Hematopoietic multipotent progenitor cell treated with erythropoietin and hydrocortisone succinate and interleukin-3 and kit ligand, for 17 days (in vitro differentiated cells): Measurements from ENCODE around the gene LHX2.

Source experiments
- DNase-seq: peaks from one replicate; pipeline ENCODE4 v3.0.0-alpha.2; 2015; ENCODE audit warnings: low spot score

LHX2 gene

DNA sequence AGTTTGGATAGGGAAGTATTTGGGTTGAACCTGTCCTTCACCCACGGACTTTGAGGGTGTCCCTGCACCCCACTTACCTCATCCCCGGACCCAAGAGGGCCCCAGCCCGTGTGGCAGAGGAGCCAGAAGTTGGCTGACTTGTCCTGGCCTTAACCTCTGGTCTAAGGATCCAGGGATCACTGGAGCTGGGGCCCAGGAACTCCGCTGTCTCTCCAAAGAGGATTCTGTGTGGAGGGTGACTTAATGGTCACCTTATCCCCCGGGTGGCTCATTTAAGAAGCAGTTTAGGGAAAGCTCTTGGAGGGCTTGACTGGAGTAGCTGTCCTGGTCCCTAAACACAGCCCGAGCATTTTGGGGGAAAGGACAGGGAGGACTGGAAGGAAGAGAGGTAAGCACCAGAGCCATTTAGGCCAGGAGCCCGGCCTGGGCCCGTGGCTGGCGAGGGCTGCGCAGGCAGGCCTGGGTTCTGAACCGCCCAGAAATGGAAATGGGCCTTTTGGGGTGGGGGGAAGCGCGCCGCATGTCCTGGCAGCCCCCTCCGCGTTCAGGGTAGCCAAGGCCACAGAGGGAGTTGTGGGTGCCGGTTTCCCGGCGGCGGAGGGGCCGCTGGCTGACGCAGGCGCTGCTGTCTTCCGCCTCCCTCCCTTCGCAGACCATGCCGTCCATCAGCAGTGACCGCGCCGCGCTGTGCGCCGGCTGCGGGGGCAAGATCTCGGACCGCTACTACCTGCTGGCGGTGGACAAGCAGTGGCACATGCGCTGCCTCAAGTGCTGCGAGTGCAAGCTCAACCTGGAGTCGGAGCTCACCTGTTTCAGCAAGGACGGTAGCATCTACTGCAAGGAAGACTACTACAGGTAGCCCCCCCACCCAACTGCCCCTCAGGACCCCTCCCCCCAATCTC is 2.0 kb downstream of the LHX2 start:
- no peak for DNase-seq

DNA sequence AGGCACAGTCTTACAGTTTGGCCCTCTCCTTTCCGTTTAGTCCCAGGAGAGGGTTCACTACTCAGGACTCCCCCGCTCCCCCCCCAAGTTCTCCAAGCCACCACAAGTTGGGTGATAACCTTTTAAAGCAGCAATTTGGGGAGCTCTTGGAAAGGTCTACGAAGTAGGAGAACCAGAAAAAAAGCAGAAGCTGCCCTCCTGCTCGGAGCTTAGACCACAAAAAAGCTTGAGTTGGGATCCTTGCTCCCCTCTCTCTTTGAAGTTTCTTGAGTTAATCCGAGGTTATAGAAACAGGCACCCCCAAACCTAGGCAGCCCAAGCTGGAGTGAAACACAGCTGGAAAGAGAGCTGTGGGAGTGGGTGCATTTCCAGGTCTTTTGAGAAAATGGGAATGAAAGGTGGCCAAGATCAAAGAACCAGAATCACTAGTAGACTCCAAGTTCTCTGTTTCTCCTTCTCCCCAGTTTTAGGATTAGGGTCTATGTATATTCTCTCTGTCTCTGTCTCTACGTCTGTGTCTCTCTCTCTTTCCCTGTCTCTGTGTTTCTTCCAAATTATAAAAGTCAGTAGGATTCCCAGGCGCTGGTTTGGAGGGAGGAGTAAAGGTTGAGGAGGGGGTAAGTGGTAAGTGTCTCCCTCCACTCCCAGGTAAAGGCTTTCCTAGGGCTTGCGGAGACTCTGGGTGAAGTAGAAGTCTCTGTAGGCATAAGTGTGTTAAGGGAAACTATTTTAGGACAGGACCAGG is 2.8 kb downstream of the LHX2 start:
- no peak for DNase-seq

DNA sequence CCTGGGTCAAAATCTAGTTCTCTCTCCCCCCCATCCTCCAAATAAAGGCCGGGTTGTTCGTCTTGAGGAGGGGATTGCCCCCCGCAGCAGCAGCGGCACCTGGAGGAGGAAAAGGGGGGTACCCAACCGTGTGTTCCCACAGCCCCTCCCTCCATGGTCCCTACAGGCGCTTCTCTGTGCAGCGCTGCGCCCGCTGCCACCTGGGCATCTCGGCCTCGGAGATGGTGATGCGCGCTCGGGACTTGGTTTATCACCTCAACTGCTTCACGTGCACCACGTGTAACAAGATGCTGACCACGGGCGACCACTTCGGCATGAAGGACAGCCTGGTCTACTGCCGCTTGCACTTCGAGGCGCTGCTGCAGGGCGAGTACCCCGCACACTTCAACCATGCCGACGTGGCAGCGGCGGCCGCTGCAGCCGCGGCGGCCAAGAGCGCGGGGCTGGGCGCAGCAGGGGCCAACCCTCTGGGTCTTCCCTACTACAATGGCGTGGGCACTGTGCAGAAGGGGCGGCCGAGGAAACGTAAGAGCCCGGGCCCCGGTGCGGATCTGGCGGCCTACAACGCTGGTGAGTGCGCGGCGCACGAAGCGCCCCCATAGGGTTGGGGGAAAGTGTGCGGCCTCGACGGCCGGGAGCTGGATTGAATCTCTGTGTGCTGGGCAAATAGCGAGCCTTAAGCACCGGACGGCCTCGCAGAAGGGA is 3.5 kb downstream of the LHX2 start:
- DNase-seq, result no peak

DNA sequence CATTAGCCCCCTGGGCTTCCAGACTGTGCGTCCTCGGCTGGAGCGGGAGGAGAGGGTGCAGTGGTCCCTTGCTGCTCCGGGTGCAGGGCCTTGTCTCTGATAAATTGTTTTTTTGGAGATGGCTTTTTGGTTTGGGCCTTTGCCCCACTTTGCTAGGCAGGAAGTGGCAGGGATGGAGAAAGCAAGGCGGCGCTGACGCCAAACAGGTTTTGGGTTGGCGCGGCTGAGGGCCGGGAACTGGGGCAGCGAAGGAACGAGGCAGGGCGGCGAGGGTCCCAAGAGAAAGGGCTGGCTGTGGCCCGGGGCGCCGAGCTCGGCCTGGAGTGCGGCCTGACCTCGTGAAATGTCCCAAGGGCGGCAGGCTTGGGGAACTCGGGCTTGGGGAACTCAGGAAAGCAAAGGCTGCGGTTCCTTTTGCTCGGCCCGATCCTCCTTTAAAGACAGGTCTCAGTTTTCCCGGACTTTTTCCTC is 4.1 kb downstream of the LHX2 start:
- DNase-seq, result no peak

DNA sequence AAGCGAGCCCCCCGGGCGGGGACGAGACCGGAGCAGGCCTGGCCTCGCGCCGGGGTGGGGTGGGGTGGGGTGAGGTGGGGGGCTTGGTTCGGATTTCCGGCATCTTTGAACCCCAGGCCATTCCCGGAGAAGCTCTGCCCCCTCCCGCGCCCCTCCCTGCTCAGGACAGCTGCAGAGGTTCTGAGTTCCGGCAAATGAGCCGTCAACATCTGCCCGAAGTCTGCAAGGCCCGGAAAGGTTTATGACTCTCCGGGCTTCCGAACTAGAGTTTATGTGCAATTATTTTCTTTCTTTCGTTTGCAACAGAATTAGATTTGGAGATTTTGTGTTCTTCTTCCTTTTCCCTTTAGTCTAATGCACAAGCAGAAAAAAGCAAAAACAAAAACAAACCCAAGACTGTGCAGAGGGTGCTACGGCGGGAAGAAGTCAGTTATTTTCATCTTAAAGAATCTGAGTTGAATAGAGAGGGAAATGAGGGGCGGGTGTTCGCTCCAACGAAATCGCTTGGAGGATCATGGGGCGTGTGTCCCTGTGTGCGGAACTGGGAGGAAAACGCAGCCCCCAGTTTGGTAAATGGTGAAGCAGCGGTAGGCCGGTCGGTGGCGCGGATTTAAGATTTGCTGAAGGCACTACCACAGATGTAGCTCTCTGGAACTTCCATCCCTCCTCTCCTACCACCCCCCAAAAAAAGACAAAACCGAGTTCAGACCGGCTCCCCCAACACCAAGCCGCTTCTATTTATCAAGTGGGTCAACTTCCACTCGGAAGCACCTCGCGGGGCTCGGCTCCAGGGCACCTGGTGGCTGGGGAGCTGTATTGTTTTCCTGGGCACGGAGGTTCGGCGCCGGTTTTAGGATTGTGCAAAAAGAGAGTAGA is 4.8 kb downstream of the LHX2 start:
- DNase-seq, result no peak

DNA sequence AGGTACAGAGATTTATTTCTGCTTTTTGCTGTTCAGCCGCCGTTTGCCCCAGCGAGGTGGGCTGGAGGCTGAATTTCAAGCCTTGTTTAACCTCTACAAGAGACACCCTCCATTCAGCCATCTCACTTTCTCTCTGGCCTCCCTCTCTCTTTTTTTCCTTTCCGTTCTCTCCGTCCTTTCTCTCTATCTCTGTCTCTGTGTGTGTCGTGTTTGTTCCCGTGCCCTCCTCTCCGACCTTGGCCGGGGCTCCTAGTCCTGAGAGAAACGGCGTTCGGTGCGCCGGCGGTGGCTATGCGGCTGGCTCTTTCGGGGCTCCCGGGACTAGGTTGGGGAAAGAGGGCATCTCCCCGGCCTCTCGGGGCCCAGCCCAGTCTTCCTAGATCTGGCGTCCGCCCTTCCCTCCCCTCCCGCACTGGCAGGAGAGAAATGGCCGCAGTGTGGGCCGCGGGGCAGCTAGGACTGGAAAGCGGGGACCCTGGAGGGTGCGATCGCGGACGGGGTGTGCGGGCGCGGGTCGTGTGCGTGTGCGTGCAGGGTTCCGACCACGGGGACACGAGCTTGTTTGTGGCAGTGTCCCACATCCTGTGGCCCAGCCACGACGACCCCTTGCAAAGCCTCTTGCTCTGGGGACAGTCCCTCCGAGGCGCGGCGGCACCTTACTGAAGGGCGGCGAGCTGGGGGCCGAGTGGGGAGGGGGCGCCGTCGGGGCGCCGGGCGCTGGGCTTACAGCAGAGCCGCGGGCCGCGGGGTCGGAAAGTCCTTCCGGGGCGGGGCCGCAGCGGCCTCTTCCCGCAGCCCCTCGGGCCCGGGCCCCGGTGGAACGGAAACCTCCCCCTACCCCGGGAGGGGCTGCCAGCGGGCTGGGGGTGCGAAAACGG is 5.7 kb downstream of the LHX2 start:
- no peak for DNase-seq

DNA sequence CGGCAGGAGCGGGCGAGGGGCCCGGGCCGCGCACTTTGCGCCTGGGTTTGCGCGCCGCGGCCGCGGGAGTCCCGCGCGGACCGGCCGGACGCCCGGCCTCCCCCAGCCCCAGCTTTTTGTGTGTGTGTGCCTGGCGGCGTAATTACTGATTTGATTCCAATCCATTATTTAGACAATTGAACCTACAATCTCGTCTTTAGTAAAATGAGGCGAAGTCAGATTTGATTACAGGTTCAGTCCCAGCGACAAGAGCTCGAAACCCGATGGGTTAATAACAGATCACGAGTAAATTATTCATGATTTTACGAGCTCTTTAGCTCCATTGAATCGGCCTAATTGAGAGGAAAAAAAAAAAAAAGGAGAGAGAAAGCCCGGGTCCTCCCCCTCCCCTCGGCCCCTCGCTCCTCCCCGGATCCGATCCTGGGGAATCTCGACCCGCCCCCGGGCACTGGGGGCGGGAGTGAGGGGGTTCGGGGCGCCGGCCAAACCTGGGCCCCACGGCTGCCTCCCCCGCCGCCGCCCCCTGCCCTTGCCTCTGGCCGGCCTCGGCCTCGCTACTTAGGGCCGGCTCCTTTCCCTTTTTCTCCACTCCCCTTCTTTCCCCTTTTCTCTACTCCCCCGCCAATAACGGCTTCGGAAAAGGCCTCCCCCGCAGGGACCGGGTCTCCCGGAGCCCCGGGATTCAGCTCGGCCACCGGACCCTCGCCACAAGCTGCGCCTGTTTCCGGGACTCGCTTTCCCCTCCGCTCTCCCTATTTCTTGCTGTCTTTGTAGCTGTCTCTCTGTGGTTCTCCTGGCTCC is 6.6 kb downstream of the LHX2 start:
- DNase-seq, result no peak

DNA sequence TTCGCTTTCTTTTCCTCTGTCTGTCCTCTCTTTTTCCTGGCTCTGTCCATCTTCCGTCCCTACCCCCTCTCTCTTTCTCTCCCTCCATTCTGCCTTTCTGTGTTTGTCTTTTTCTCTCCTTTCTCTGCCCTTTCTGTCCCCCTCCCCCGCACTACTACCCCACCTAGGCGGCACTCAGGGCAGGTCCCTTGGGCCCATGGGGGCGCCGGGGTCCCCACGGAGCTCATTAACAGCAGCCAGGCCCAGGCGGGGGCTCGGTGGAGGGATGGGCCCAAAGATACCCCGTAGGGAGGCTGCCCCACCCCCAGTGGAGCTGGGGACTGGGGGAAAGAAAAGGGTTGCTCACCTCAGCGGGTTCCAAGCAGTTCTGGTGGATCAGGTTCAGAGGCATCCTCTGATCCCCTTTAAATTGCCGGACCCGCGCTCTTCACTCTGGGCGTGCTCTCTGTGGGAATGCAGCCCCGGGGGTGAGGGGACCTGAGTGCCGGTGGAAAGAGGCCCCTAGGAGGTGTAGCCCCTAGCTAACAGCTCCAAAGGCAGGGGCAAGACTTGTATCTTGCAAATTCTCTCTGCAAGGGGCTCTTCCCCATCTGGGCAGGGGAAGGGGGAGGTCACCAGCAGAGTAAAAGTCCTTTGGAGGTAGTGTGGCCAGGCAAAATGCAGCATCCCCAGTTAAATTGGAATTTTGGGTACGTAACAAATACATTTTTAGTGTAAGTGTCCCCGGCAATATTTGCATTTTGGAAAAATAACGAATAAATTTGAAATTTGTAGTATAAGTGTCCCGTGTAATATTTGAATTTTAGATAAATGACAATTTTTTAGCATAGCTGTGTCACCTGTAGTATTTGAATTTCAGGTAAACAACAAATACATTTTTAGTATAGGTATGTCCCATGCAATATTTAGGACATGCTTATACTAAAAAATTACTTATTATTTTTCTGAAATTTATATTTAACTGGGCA is 7.4 kb downstream of the LHX2 start:
- no peak for DNase-seq

DNA sequence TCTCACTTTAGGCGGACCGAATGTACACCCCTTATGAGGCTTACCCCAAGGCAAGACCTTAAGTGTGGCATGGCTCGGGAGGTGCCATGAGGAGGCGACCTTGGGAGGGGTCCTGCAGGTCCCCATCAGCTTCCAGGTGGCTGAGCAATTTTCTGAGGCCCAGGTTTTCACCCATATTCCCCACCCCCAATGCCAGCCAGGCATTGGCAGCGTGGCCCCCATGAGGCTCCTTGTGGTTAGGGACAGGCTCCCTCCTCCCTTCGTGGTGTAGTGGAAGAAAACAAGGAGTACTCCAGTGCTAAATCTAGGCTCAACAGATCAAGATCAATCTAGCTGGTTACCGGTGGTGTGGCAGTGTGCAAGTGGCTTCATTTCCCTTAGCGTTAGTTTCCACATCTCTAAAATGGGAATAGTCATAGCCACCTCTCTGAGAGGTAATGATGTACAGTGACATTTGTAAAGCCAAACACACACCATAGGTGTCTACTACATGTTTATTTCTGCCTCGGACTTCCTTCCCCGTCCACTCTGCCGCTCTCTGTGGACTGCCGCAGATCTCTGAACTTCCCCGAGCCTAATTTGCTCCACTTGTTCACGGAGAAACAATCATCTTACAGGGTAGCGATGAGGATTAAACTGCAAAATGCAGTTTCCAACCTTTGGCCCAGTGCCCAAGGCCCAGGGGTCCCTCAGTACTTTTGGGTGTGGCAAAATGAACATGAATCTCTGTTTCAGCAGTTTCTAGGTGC is 8.4 kb downstream of the LHX2 start:
- DNase-seq, result no peak

DNA sequence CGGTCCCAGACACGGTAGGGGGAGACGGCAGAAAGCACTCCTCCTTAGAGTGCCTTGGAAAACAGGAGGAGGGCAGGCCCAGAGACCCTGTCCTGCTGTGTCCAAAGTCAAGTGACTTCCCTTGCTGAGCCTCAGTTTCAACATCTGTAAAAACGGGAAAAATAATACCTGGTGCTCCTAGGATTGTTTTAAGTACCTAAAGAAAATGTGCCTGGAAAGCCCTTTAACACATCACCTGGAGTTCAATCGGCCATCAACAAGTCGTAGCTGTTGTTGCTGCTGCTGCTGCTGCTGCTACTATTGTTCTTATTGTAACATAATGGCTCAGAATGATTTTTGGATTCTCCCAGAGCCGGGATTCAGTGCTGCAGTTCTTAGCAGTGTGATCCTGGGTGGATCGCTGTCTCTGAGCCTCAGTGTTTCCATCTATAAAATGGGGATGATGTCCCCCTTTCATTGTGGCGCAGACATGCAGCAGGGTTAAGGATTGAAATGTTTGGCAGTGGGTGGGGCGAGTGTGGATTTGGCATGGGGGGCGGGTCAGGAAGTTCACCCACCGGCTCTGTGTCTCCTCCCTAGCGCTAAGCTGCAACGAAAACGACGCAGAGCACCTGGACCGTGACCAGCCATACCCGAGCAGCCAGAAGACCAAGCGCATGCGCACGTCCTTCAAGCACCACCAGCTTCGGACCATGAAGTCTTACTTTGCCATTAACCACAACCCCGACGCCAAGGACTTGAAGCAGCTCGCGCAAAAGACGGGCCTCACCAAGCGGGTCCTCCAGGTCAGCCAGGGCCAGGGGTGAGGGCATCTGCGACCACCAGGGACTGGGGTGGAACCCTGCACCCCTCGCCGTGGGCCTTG is 9.2 kb downstream of the LHX2 start:
- no peak for DNase-seq

DNA sequence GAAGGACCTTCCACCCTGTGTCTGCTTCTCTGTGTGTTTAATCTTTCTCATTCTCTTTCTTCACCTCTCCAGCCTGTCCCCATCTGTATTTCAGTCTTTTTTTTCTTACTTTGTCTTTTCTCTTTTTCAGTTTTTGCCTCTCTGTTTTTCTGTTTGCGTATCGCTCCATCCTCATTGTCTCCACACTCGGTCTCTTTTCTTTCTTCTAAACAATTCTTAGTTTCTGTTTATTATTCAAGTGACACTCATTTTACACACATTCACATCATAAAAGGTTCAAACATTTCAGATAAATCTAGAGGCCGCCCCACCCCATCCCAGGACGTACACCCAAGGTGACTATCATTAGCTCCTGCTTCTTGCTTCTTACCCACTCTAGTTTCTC is 9.8 kb downstream of the LHX2 start:
- DNase-seq, result no peak

DNA sequence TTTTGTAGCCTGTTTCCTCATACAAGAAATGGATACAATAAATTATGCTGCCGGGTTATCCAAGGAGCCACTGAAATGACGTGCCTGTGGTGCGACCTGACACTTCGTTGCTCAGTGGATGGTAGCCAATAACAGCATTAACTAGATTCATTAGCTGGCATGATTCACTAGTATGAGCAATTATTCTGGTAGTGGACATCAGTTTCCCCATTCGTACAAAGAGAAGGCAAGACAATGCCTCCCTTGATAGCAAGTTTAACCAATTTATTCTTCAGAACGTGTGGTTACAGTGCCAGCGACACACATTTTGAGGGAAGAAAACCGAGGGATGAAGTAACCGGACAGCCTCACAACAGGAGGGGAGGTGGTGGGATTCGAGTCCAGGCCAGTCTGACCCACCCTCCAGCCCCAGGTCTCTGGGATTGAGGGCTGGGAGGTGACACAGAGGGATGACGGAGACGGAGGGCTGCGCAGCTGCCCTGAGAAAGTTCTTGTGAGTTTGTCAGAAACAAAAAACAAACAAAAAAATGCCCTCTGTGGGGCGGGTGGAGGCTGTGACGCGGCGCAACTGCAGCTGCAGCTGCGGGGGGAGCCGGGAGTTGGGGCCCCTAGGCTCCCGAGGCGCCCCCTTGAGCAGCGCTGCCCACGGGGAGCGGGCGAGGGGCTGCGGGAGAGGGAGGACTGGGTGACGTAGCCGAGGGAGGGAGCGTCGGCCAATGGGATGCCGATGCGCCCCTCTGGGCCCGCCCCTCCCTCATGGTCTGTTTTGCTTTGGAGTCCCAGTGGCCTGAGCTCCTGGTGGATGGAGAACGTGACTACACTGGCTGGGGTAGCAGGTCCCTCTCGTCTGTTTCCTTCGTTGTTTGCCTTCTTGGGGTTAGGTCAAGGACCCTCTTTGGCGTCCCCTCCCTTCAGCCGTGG is 10.9 kb downstream of the LHX2 start:
- DNase-seq, result no peak

DNA sequence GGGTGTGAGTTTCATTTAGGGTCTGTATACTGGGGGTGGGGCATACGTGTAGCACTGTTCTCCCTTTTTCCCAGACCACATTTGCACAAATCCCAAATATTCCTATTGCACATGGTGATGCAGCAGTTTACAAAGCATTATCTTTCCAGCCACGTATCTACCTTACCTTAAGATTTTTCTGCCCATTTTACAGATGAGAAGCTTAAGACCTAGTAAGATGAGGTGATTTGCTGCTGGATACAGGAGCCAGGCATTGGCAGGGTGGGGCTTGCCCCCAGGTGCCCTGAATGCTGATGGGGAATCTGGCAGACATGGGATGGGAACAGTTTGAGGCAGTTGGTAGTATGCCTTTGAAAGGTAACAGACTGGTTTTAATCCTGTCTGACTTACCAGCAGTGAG is 12.5 kb downstream of the LHX2 start:
- DNase-seq, result no peak

DNA sequence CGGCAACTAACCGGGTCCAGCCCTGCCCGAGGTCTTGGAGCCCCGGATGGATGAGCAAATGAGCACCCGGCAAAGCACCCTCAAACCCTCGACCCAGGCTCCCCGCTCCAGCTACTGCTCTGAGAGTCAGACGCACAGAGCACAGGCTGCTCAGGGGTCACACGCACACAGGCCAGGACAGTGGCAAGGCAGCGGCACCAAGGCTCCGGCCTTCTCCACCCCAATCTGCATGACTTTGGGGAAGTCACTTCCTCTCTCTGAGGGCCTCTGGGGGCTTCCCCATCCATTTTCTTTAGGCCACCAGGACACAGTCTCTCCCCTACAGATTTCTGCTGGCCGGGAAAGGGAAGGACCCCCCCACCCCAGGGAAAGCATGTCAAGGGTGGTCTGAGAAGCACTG is 18.0 kb downstream of the LHX2 start:
- no peak for DNase-seq

DNA sequence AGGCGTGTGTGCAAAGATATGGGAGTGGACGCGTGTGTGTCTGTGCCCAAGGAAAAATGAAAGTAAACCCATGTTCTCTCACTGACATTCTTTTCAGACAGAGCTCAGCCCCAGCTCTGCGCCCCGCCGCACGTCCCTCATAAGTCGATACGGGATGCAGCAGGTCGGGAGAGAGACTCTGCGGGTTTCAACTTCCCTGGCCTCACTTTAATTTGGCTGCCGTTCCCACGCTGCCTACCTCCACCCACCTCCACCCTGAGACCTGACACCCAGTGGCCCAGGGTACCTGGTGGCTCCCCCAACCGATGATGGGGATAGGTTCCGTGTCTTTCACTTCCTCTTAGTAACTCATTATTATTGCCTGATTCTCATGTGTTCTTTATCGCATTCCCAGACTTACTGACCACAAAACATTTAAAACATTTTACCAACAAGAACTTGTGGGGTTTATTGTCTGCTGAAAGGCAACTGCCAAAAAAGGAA is 19.4 kb downstream of the LHX2 start:
- DNase-seq, result no peak

DNA sequence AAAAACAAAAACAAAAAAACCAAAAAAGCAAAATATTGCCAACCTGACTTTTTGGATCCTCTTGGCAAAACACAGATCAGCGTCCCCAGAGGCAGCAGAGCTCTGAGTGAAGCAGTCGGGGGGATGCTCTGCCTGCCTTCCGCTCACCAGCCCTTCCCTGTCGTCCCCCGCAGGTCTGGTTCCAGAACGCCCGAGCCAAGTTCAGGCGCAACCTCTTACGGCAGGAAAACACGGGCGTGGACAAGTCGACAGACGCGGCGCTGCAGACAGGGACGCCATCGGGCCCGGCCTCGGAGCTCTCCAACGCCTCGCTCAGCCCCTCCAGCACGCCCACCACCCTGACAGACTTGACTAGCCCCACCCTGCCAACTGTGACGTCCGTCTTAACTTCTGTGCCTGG is 20.7 kb downstream of the LHX2 start:
- DNase-seq, result no peak
